Mesenchymal stem cell (in vitro differentiated cells and primary cell): Measurements from ENCODE around the gene HTR2C.
A peak's percentile ranks its signal among the peaks of the same experiment; 100 is the strongest.
"Not testable (repeated sequence)": the region's sequence is repeated elsewhere in the genome, so short reads cannot be mapped to it uniquely, and the experiment has no call there.

Experiments
- DNase-seq: peaks from one replicate; pipeline ENCODE4 v3.0.0-alpha.2; 2013
- H2AFZ ChIP-seq: one replicate; pipeline ENCODE4 v1.6.1; 2013; ENCODE audit warnings: low read depth, mild to moderate bottlenecking, control low read depth, inconsistent platforms, low read length, moderate library complexity
- H2AK5ac ChIP-seq: 2 replicates; pipeline ENCODE4 v1.6.1; 2013; ENCODE audit warnings: low read length, moderate library complexity, mild to moderate bottlenecking, inconsistent platforms; ENCODE audit not compliant: severe bottlenecking
- H2BK120ac ChIP-seq: one replicate; pipeline ENCODE4 v1.6.1; 2013; ENCODE audit warnings: low read depth, mild to moderate bottlenecking, inconsistent platforms, low read length, moderate library complexity
- H2BK12ac ChIP-seq, 2 experiments: one replicate each; pipeline ENCODE4 v1.6.1; 2013; ENCODE audit warnings: inconsistent platforms in 2 of 2, low read length in 2 of 2, mild to moderate bottlenecking in 2 of 2, moderate library complexity in 2 of 2, control low read depth in 1 of 2
- H2BK15ac ChIP-seq: one replicate; pipeline ENCODE4 v1.6.1; 2013; ENCODE audit warnings: mild to moderate bottlenecking, low read depth, inconsistent platforms; ENCODE audit not compliant: poor library complexity, severe bottlenecking
- H2BK5ac ChIP-seq: 2 replicates; pipeline ENCODE4 v1.6.1; 2013; ENCODE audit warnings: low read depth, mild to moderate bottlenecking, low read length, control low read depth, inconsistent platforms; ENCODE audit not compliant: poor library complexity, severe bottlenecking
- H3K14ac ChIP-seq, 2 experiments: one replicate each; pipeline ENCODE4 v1.6.1; 2013; ENCODE audit warnings: inconsistent platforms in 2 of 2, low read length in 2 of 2, control low read depth in 1 of 2, mild to moderate bottlenecking in 1 of 2, moderate library complexity in 1 of 2
- H3K18ac ChIP-seq, 2 experiments: one replicate each; pipeline ENCODE4 v1.6.1; 2013; ENCODE audit warnings: inconsistent platforms in 2 of 2, low read length in 2 of 2, control low read depth in 1 of 2, low read depth in 1 of 2, mild to moderate bottlenecking in 1 of 2
- H3K23ac ChIP-seq, 2 experiments: one replicate each; pipeline ENCODE4 v1.6.1; 2013; ENCODE audit warnings: inconsistent platforms in 2 of 2, low read length in 2 of 2, mild to moderate bottlenecking in 2 of 2, moderate library complexity in 2 of 2, control low read depth in 1 of 2
- H3K27ac ChIP-seq: 2 replicates; pipeline ENCODE4 v1.5.1; 2013; ENCODE audit warnings: mild to moderate bottlenecking, moderate library complexity, low read length, control low read depth, inconsistent platforms; ENCODE audit not compliant: poor library complexity, severe bottlenecking
- H3K27me3 ChIP-seq, 2 experiments: 2 replicates each; pipeline versions ENCODE4 v1.6.1 to v1.7.0; 2013; ENCODE audit warnings: low read length in 2 of 2, mild to moderate bottlenecking in 2 of 2, moderate library complexity in 2 of 2, control low read depth in 1 of 2, inconsistent platforms in 1 of 2; ENCODE audit not compliant: control insufficient read depth in 1 of 2, insufficient read depth in 1 of 2
- H3K36me3 ChIP-seq, 2 experiments: 2 replicates each; pipeline versions ENCODE4 v1.6.1 to v1.7.0; 2013; ENCODE audit warnings: low read length in 2 of 2, control low read depth in 1 of 2, inconsistent platforms in 1 of 2, low read depth in 1 of 2, mild to moderate bottlenecking in 1 of 2; ENCODE audit not compliant: insufficient read depth in 2 of 2, control insufficient read depth in 1 of 2
- H3K4ac ChIP-seq, 2 experiments: one replicate each; pipeline ENCODE4 v1.6.1; 2013; ENCODE audit warnings: inconsistent platforms in 2 of 2, low read length in 2 of 2, mild to moderate bottlenecking in 2 of 2, moderate library complexity in 2 of 2, control low read depth in 1 of 2, low read depth in 1 of 2
- H3K4me1 ChIP-seq: 2 replicates; pipeline ENCODE4 v1.6.1; 2013; ENCODE audit warnings: low read depth, low read length, control low read depth; ENCODE audit not compliant: control insufficient read depth, insufficient read depth
- H3K4me2 ChIP-seq: 2 replicates; pipeline ENCODE4 v1.6.1; 2013; ENCODE audit warnings: low read length, mild to moderate bottlenecking, inconsistent platforms; ENCODE audit not compliant: poor library complexity, severe bottlenecking
- H3K4me3 ChIP-seq, 2 experiments: 2 replicates each; pipeline versions ENCODE4 v1.5.1 to v1.7.0; 2013; ENCODE audit warnings: low read length in 2 of 2, mild to moderate bottlenecking in 2 of 2, control low read depth in 1 of 2, low read depth in 1 of 2; ENCODE audit not compliant: insufficient read depth in 1 of 2
- H3K79me1 ChIP-seq: replicated peaks from 2 replicates; pipeline ENCODE4 v1.6.1; 2013; ENCODE audit warnings: mild to moderate bottlenecking, control low read depth, low read length, inconsistent platforms; ENCODE audit not compliant: poor library complexity, severe bottlenecking
- H3K9ac ChIP-seq: 2 replicates; pipeline ENCODE4 v1.7.0; 2013; ENCODE audit warnings: mild to moderate bottlenecking, low read length, moderate library complexity
- H3K9me3 ChIP-seq: 2 replicates; pipeline ENCODE4 v1.7.0; 2013; ENCODE audit warnings: mild to moderate bottlenecking, low read length; ENCODE audit not compliant: control insufficient read depth
- H4K8ac ChIP-seq: one replicate; pipeline ENCODE4 v1.6.1; 2013; ENCODE audit warnings: inconsistent platforms, mild to moderate bottlenecking, low read length, moderate library complexity
- H4K91ac ChIP-seq: one replicate; pipeline ENCODE4 v1.6.1; 2013; ENCODE audit warnings: mild to moderate bottlenecking, low read length, inconsistent platforms
- WGBS: methylation state at CpG from one replicate; pipeline ENCODE4 v1.1.7; 2013; ENCODE audit warnings: mixed read lengths; 5-methylcytosine and 5-hydroxymethylcytosine counted together

Gene HTR2C

DNA sequence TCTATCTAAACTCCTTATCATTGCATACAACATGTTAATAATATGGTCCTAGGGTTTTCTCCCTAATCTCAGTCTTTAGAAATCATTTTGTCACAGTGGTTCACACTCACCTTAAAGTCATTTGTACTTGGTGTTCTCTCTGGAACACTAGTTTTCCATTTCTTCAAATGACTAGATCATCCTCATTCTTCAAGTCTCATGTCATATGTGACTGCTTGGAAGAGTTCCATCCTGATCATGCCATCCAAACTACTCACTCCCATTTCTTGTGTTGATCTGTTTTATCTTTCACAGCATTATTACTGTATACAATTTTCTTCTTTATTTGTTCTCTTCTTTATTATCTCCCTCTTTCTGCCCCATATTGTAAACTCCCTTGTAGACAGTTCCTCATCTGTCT, 66.5 kb downstream of the HTR2C start:
- peaks cover 0 to 10% of the 10 kb centered on the region in 2 experiments for H3K27me3 ChIP-seq
- no peak overlapping the region for H3K14ac ChIP-seq
- H3K4ac ChIP-seq, result no peak overlapping the region
- H3K4me2 ChIP-seq, result no peak overlapping the region
- H3K27ac ChIP-seq, result no peak overlapping the region
- H3K4me1 ChIP-seq, result no peaks in the 10 kb centered on the region
- H3K23ac ChIP-seq, result no peak overlapping the region
- no peak overlapping the region for H4K8ac ChIP-seq
- no peaks in the 10 kb centered on the region for H3K9me3 ChIP-seq
- H3K9ac ChIP-seq, result no peak overlapping the region
- DNase-seq, result no peak
- no peak overlapping the region for H3K18ac ChIP-seq
- no peak overlapping the region for H2BK5ac ChIP-seq
- no peaks in the 10 kb centered on the region for H3K79me1 ChIP-seq
- no peak overlapping the region for H2BK120ac ChIP-seq
- H2BK15ac ChIP-seq, result no peak overlapping the region
- H4K91ac ChIP-seq, result no peak overlapping the region
- H2AFZ ChIP-seq, result no peak overlapping the region
- H3K4me3 ChIP-seq, result no peak overlapping the region
- no peak overlapping the region for H2AK5ac ChIP-seq
- no peak overlapping the region for H2BK12ac ChIP-seq
- H3K36me3 ChIP-seq, result no peaks in the 10 kb centered on the region

- H2BK5ac ChIP-seq, result no peak overlapping the region
- H3K4me1 ChIP-seq, result no peaks in the 10 kb centered on the region
- H2BK12ac ChIP-seq, result no peak overlapping the region
- no peaks in the 10 kb centered on the region for H3K79me1 ChIP-seq
- H4K91ac ChIP-seq, result no peak overlapping the region
- no peak overlapping the region for H3K9ac ChIP-seq
- no peak overlapping the region for H3K4ac ChIP-seq
- H3K4me2 ChIP-seq, result no peak overlapping the region
- peaks cover 0 to 6% of the 10 kb centered on the region in 2 experiments for H3K27me3 ChIP-seq
- no peak overlapping the region for H3K14ac ChIP-seq
- peak; percentile 1 for DNase-seq
- no peaks in the 10 kb centered on the region for H3K9me3 ChIP-seq
- no peak overlapping the region for H3K18ac ChIP-seq
- no peak overlapping the region for H3K4me3 ChIP-seq
- H3K27ac ChIP-seq, result no peak overlapping the region
- no peak overlapping the region for H2BK120ac ChIP-seq
- H2AK5ac ChIP-seq, result no peak overlapping the region
- no peaks in the 10 kb centered on the region for H3K36me3 ChIP-seq
- WGBS, result no CpG with 5 or more reads among the region's 2 CpGs
- H4K8ac ChIP-seq, result no peak overlapping the region
- H2AFZ ChIP-seq, result no peak overlapping the region
- no peak overlapping the region for H2BK15ac ChIP-seq
- H3K23ac ChIP-seq, result no peak overlapping the region
These were observed 91.5 kb downstream of the HTR2C start for GRCh38 chrX:114675365-114675764.

DNA sequence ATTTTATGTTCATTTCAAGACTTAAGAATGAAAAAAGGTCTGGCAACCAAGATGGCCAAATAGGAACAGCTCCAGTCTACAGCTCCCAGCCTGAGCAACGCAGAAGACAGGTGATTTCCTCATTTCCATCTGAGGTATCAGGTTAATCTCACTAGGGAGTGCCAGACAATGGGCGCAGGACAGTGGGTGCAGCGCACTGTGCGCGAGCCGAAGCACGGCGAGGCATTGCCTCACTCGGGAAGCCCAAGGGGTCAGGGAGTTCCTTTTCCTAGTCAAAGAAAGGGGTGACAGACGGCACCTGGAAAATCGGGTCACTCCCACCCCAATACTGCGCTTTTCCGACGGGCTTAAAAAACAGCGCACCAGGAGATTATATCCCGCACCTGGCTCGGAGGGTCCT, 116.6 kb downstream of the HTR2C start:
- not testable (repeated sequence) for H3K18ac ChIP-seq, H2BK5ac ChIP-seq, H3K4ac ChIP-seq, H2BK15ac ChIP-seq, H3K14ac ChIP-seq, H4K8ac ChIP-seq, H2AFZ ChIP-seq, H3K4me3 ChIP-seq, H3K4me1 ChIP-seq, H3K79me1 ChIP-seq, H3K9ac ChIP-seq, H4K91ac ChIP-seq, H2BK120ac ChIP-seq, H2BK12ac ChIP-seq, H2AK5ac ChIP-seq, H3K36me3 ChIP-seq, H3K4me2 ChIP-seq, H3K27me3 ChIP-seq, H3K23ac ChIP-seq, DNase-seq, H3K27ac ChIP-seq, H3K9me3 ChIP-seq
- 86% methylated on average over 7 of the region's 17 CpGs for WGBS

DNA sequence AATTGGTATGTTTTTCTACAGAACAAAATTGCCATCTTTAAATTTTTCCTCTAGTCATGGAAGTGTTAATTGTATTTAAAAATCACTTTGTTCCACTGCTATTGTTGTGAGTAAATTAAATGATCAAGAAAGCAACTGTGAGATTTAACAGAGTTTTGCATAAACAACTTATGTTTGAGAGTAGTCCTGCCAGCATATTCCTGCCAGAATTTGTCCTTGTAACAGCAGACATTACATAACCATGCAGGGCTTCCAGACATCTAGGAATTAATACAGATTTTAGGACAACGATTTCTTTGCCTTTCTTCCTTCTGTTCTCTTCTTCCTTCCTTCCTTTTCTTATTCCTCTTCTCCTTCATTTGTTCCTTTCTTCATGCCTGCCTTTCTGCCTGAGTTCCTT, 125.5 kb downstream of the HTR2C start:
- no peak overlapping the region for H3K27ac ChIP-seq
- H2BK5ac ChIP-seq, result no peak overlapping the region
- no peak overlapping the region for H3K4ac ChIP-seq
- peaks cover 0 to 4% of the 10 kb centered on the region in 2 experiments for H3K27me3 ChIP-seq
- no peak overlapping the region for H3K23ac ChIP-seq
- H4K8ac ChIP-seq, result no peak overlapping the region
- H4K91ac ChIP-seq, result no peak overlapping the region
- no peaks in the 10 kb centered on the region for H3K4me1 ChIP-seq
- H3K4me2 ChIP-seq, result no peak overlapping the region
- no peak overlapping the region for H2BK12ac ChIP-seq
- no peak for DNase-seq
- no peaks in the 10 kb centered on the region for H3K9me3 ChIP-seq
- 27% methylated on average over 1 of the region's 1 CpG for WGBS
- no peaks in the 10 kb centered on the region for H3K36me3 ChIP-seq
- H2AK5ac ChIP-seq, result no peak overlapping the region
- H3K9ac ChIP-seq, result no peak overlapping the region
- H3K4me3 ChIP-seq, result no peak overlapping the region
- H3K79me1 ChIP-seq, result no peaks in the 10 kb centered on the region
- H2BK120ac ChIP-seq, result no peak overlapping the region
- no peak overlapping the region for H3K18ac ChIP-seq
- H2BK15ac ChIP-seq, result no peak overlapping the region
- H2AFZ ChIP-seq, result no peak overlapping the region
- no peak overlapping the region for H3K14ac ChIP-seq
